ENCODE results near the gene CEP85. TPM values are rescaled to one million over a fixed set of nuclear protein-coding genes. Genes with fewer than 3 reads are reported as not detected.

CEP85 gene
- total and polyA plus RNA-seq, 10 of the 15 experiments (the other 5 are each of a cell fraction or from before 2014, with no cell fraction given): 8.4 to 26.8 (median 21.5) TPM

DNA sequence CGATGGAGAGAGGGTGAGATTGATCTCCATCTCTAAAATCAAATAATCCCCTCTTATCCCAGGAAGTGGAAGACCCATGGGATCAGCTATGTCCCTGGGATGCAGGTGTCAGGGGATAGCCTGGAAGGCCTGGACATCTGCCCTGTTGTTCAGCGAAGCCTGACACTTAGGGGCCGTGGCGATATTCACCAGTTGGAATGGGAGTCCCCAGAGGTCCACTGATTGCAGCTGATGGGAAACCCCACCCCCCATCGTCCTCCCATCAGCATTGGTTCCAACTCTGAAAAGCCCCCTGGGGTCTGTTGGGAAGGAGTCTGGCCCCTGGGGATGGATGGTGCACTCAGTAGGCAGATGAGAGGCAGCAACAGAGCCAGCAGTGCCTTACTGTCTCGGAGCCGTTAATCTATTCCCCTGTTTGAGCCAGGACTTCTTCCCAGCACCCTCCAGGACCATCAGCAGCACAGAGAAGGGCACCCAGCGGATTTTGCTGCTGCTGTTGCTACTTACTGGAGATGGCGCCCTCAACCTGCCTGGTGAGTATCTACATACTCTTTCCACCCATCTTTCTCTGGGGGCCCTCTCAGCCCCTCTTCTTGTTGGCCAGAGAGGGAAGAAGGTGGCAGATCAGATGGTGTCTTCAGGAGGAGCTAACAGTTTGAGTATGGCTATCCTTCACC, 30.2 kb upstream of the CEP85 start:
- ChIA-PET SMC1A (ENCODE audit: uncharacterized antibody, unreplicated experiment) (interaction anchor here (0.8 kb wide), 1 partner anchor 9 kb away, joined by 3 read pairs; no protein-coding TSS in a partner anchor), RAD21 (ENCODE audit: unreplicated experiment) (no interaction called here), POLR2A (no interaction called here), CTCF (no interaction called here)
- ATAC-seq (no peak), DNase-seq (ENCODE audit: low read depth, low spot score) (no peak), FAIRE-seq (no peak)
- no peak overlapping the region for H3K4me3 ChIP-seq
- no peak overlapping the region for H3K27ac ChIP-seq (ENCODE audit: control insufficient read depth, insufficient read depth)
- no peaks in the 10 kb centered on the region for H4K20me1 ChIP-seq (ENCODE audit: control insufficient read depth, insufficient read depth)
- in situ Hi-C loops (cut with MboI): no loop called here
- no peak overlapping the region for H3K4me2 ChIP-seq (ENCODE audit: control insufficient read depth, insufficient read depth)
- no peaks in the 10 kb centered on the region for H3K36me3 ChIP-seq (ENCODE audit: control insufficient read depth in 2 of 2, insufficient read depth in 2 of 2, low read length in 1 of 2)
- peak; percentile 26 for TF ChIP-seq RAD21 (IDR thresholded peaks at IDR 0.05; ENCODE audit: insufficient read depth, low read depth, low read length)
- TF ChIP-seq, protein P1, sequence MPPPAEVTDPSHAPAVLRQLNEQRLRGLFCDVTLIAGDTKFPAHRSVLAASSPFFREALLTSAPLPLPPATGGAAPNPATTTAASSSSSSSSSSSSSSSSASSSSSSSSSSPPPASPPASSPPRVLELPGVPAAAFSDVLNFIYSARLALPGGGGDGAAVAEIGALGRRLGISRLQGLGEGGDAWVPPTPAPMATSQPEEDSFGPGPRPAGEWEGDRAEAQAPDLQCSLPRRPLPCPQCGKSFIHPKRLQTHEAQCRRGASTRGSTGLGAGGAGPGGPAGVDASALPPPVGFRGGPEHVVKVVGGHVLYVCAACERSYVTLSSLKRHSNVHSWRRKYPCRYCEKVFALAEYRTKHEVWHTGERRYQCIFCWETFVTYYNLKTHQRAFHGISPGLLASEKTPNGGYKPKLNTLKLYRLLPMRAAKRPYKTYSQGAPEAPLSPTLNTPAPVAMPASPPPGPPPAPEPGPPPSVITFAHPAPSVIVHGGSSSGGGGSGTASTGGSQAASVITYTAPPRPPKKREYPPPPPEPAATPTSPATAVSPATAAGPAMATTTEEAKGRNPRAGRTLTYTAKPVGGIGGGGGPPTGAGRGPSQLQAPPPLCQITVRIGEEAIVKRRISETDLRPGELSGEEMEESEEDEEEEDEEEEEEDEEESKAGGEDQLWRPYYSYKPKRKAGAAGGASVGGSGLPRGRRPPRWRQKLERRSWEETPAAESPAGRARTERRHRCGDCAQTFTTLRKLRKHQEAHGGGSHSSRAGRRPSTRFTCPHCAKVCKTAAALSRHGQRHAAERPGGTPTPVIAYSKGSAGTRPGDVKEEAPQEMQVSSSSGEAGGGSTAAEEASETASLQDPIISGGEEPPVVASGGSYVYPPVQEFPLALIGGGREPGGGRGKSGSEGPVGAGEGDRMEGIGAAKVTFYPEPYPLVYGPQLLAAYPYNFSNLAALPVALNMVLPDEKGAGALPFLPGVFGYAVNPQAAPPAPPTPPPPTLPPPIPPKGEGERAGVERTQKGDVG (CRISPR knock-in tag; IDR thresholded peaks at IDR 0.05): no peak
- no peak for TF ChIP-seq FOXK2 (IDR thresholded peaks at IDR 0.05)
- TF ChIP-seq ATF7 (IDR thresholded peaks at IDR 0.05; ENCODE audit: low read depth): no peak
- no peak for TF ChIP-seq SRF (IDR thresholded peaks at IDR 0.05; ENCODE audit: low read depth in 2 of 2, low read length in 2 of 2)
- H3K9me3 ChIP-seq (replicated peaks; ENCODE audit: control insufficient read depth, insufficient read depth, low read length): no peaks in the 10 kb centered on the region
- no TSS peak for BruUV-seq (replicated peaks)
- H3K27me3 ChIP-seq (replicated peaks in 1 of 2; ENCODE audit: control insufficient read depth in 2 of 2, insufficient read depth in 2 of 2, low read length in 1 of 2): peaks cover 0 to 3% of the 10 kb centered on the region in 2 experiments; a peak in 2 of 4 replicates
- no peak overlapping the region for H3K9ac ChIP-seq (ENCODE audit: control insufficient read depth, insufficient read depth, low read length)
- WGBS (ENCODE audit: insufficient coverage, insufficient replicate concordance, low lambda C conversion rate, missing lambda C conversion rate): 27% methylated on average over 9 of the region's 9 CpGs
- no peaks in the 10 kb centered on the region for H3K79me2 ChIP-seq (ENCODE audit: control insufficient read depth, insufficient read depth, low read length)
- no peaks in the 10 kb centered on the region for H3K4me1 ChIP-seq (ENCODE audit: control insufficient read depth, insufficient read depth, low read length)
- intact Hi-C loops (cut with micrococcal nuclease; ENCODE audit: unreplicated experiment): no loop called here
- H2AFZ ChIP-seq (ENCODE audit: control insufficient read depth, low read depth, low read length): no peak overlapping the region
